HK-2 (cell line): ENCODE results near the gene THSD7B.
A peak's percentile ranks its signal among the peaks of the same experiment; 100 is the strongest.

Experiments used
- DNase-seq: peaks from one replicate; pipeline ENCODE4 v3.0.0-alpha.2; 2018; ENCODE audit not compliant: unreplicated experiment

THSD7B gene

GRCh38 chr2:137192366-137193310 lies 427.3 kb downstream of the THSD7B start:
- DNase-seq = peak; percentile 47

- DNase-seq = no peak
Measured at GRCh38 chr2:137193401-137193800, 428.1 kb downstream of the THSD7B start.

- no peak for DNase-seq
Measured at GRCh38 chr2:137194111-137194510, 428.8 kb downstream of the THSD7B start.

- no peak for DNase-seq
Measured at GRCh38 chr2:137199751-137200150, 434.4 kb downstream of the THSD7B start.

- DNase-seq = no peak
Measured at GRCh38 chr2:137202318-137202717, 437.0 kb downstream of the THSD7B start.

GRCh38 chr2:137205324-137205723 lies 440.0 kb downstream of the THSD7B start:
- DNase-seq = no peak

- DNase-seq = no peak
Measured at GRCh38 chr2:137206069-137206468, 440.7 kb downstream of the THSD7B start.

- no peak for DNase-seq
Measured at GRCh38 chr2:137207030-137207429, 441.7 kb downstream of the THSD7B start.

- peak; percentile 66 for DNase-seq
Measured at GRCh38 chr2:137208431-137208891, 443.1 kb downstream of the THSD7B start.

- DNase-seq = no peak
Measured at GRCh38 chr2:137210039-137210438, 444.7 kb downstream of the THSD7B start.

- no peak for DNase-seq
Measured at GRCh38 chr2:137211761-137212160, 446.4 kb downstream of the THSD7B start.

- no peak for DNase-seq
Measured at GRCh38 chr2:137220438-137220993, 455.2 kb downstream of the THSD7B start.

GRCh38 chr2:137221797-137222492 lies 456.6 kb downstream of the THSD7B start:
- DNase-seq = no peak

GRCh38 chr2:137223722-137224121 lies 458.4 kb downstream of the THSD7B start:
- DNase-seq = no peak

- no peak for DNase-seq
Measured at GRCh38 chr2:137228566-137228965, 463.2 kb downstream of the THSD7B start.

- no peak for DNase-seq
Measured at GRCh38 chr2:137229834-137230233, 464.5 kb downstream of the THSD7B start.

GRCh38 chr2:137231628-137232027 lies 466.3 kb downstream of the THSD7B start:
- no peak for DNase-seq

- DNase-seq = no peak
Measured at GRCh38 chr2:137232076-137232475, 466.7 kb downstream of the THSD7B start.

- DNase-seq = no peak
Measured at GRCh38 chr2:137233091-137233490, 467.7 kb downstream of the THSD7B start.

- DNase-seq = no peak
Measured at GRCh38 chr2:137237055-137237454, 471.7 kb downstream of the THSD7B start.

GRCh38 chr2:137238065-137238464 lies 472.7 kb downstream of the THSD7B start:
- DNase-seq = no peak

GRCh38 chr2:137249463-137250130 lies 484.3 kb downstream of the THSD7B start:
- DNase-seq = no peak
